Natural killer cell (primary cell): ENCODE data around the gene TPST2. TPM values are rescaled to one million over a fixed set of nuclear protein-coding genes. Genes with fewer than 3 reads are reported as not detected.

ENCODE experiments used
- ATAC-seq, 3 donors: fragments of 150-1000 bp in 2 of 3; fragments of 200-7000 bp in 1 of 3; cut with Tn5 transposase; 1 replicate in 1 of 3; 2 replicates in 2 of 3; pipeline ENCODE4 v1.10.0; 2021; ENCODE audit warnings: mild to moderate bottlenecking in 2 of 3, moderate library complexity in 2 of 3
- DNase-seq, 2 donors: peaks; one replicate each; pipeline versions ENCODE4 v3.0.0 to v3.0.0-alpha.2; 2013 to 2021; ENCODE audit warnings: mixed read lengths in 1 of 2
- H3K27ac ChIP-seq: one replicate; pipeline ENCODE4 v1.5.1; 2013; ENCODE audit warnings: mild to moderate bottlenecking, low read length
- H3K27me3 ChIP-seq: one replicate; pipeline ENCODE4 v1.6.1; 2013; ENCODE audit warnings: low read length; ENCODE audit not compliant: control insufficient read depth, insufficient read depth
- H3K36me3 ChIP-seq: one replicate; pipeline ENCODE4 v1.6.1; 2013; ENCODE audit warnings: low read length; ENCODE audit not compliant: control insufficient read depth, insufficient read depth
- H3K4me1 ChIP-seq: one replicate; pipeline ENCODE4 v1.6.1; 2013; ENCODE audit warnings: low read length; ENCODE audit not compliant: control insufficient read depth, insufficient read depth
- H3K4me3 ChIP-seq: one replicate; pipeline ENCODE4 v1.5.1; 2013; ENCODE audit warnings: low read length
- H3K9me3 ChIP-seq: one replicate; pipeline ENCODE4 v1.6.1; 2013; ENCODE audit warnings: low read length; ENCODE audit not compliant: control insufficient read depth, insufficient read depth
- H3K27ac Mint-ChIP-seq, 2 donors: one replicate each; pipeline ENCODE4 v1.8.0; 2022; ENCODE audit warnings: mild to moderate bottlenecking in 2 of 2, mixed read lengths in 2 of 2, moderate library complexity in 1 of 2
- H3K27me3 Mint-ChIP-seq, 2 donors: one replicate each; pipeline ENCODE4 v1.8.0; 2022; ENCODE audit warnings: low read depth in 2 of 2, mixed read lengths in 2 of 2
- H3K36me3 Mint-ChIP-seq: one replicate; pipeline ENCODE4 v1.8.0; 2022; ENCODE audit warnings: mixed read lengths
- H3K4me1 Mint-ChIP-seq, 2 donors: one replicate each; pipeline ENCODE4 v1.8.0; 2022; ENCODE audit warnings: mixed read lengths in 2 of 2
- H3K4me3 Mint-ChIP-seq: one replicate; pipeline ENCODE4 v1.8.0; 2022; ENCODE audit warnings: mild to moderate bottlenecking, moderate library complexity, mixed read lengths
- H3K9me3 Mint-ChIP-seq, 2 donors: one replicate each; pipeline ENCODE4 v1.8.0; 2022; ENCODE audit warnings: mixed read lengths in 2 of 2
- CTCF ChIP-seq: fragments of 200-600 bp; IDR thresholded peaks from one replicate; pipeline ENCODE4 v1.8.0; 2022; ENCODE audit warnings: antibody characterized with exemption
- WGBS: methylation state at CpG from one replicate; pipeline ENCODE4 v1.1.7; 2013; ENCODE audit warnings: missing lambda C conversion rate; ENCODE audit not compliant: insufficient coverage; 5-methylcytosine and 5-hydroxymethylcytosine counted together
- intact Hi-C: fragments of 100-400 bp; cut with micrococcal nuclease; formaldehyde crosslinking; loops from one replicate; pipeline ENCODE4 v1.14.2; 2022
- total RNA-seq, 4 donors: library from RNA; stranded (reverse); fragments of 120-200 nt in 1 of 4; gene quantifications; one replicate each; pipeline versions ENCODE4 v1.2.3 to v1.2.4, GENCODE V29; 2013 to 2022

TPST2 gene
- total RNA-seq, 3 donors from 2014 or later (not counting 1 experiment from before 2014, with no cell fraction given): 145 to 206 (median 155) TPM

GRCh38 chr22:26522012-26522411 is 67.9 kb downstream of the TPST2 start:
- DNase-seq (no peak), ATAC-seq (no peak)
- TF ChIP-seq CTCF: no peak
- H3K27ac Mint-ChIP-seq: peak overlapping the region in 1 of 2 donors; percentile 52
- Histone ChIP-seq H3K4me1 (no peaks in the 10 kb centered on the region), H3K9me3 (peaks cover 2% of the 10 kb centered on the region), H3K27ac (no peak overlapping the region), H3K4me3 (no peak overlapping the region), H3K27me3 (no peaks in the 10 kb centered on the region), H3K36me3 (peaks cover 44% of the 10 kb centered on the region)
- H3K9me3 Mint-ChIP-seq: no peaks in the 10 kb centered on the region
- no peaks in the 10 kb centered on the region for H3K4me1 Mint-ChIP-seq
- no CpG with 5 or more reads among the region's 2 CpGs for WGBS
- peaks cover 13% of the 10 kb centered on the region for H3K36me3 Mint-ChIP-seq
- no peaks in the 10 kb centered on the region for H3K27me3 Mint-ChIP-seq
- no peak overlapping the region for H3K4me3 Mint-ChIP-seq
- intact Hi-C loops: no loop called here

GRCh38 chr22:26517429-26517828 is 72.5 kb downstream of the TPST2 start:
- ATAC-seq (no peak), DNase-seq (no peak)
- Mint-ChIP-seq H3K9me3 (no peaks in the 10 kb centered on the region), H3K36me3 (no peaks in the 10 kb centered on the region), H3K4me3 (no peak overlapping the region), H3K4me1 (peaks cover 4 to 8% of the 10 kb centered on the region in 2 donors), H3K27ac (peak overlapping the region in 1 of 2 donors; percentile 64), H3K27me3 (no peaks in the 10 kb centered on the region)
- TF ChIP-seq CTCF: no peak
- no peak overlapping the region for H3K4me3 ChIP-seq
- no peaks in the 10 kb centered on the region for H3K27me3 ChIP-seq
- H3K4me1 ChIP-seq: peaks cover 7% of the 10 kb centered on the region
- H3K9me3 ChIP-seq: no peaks in the 10 kb centered on the region
- 100% methylated on average over 3 of the region's 5 CpGs for WGBS
- intact Hi-C loops: no loop called here
- H3K27ac ChIP-seq: no peak overlapping the region
- peaks cover 5% of the 10 kb centered on the region for H3K36me3 ChIP-seq

GRCh38 chr22:26516503-26516902 is 73.4 kb downstream of the TPST2 start:
- H3K4me1 Mint-ChIP-seq: peaks cover 11 to 13% of the 10 kb centered on the region in 2 donors
- Histone ChIP-seq H3K9me3 (no peaks in the 10 kb centered on the region), H3K27me3 (no peaks in the 10 kb centered on the region), H3K27ac (no peak overlapping the region), H3K4me1 (peaks cover 11% of the 10 kb centered on the region), H3K36me3 (no peaks in the 10 kb centered on the region), H3K4me3 (no peak overlapping the region)
- WGBS: 75% methylated on average over 1 of the region's 1 CpG
- no peaks in the 10 kb centered on the region for H3K9me3 Mint-ChIP-seq
- H3K4me3 Mint-ChIP-seq: no peak overlapping the region
- no peaks in the 10 kb centered on the region for H3K36me3 Mint-ChIP-seq
- no peak for ATAC-seq
- DNase-seq: no peak
- H3K27me3 Mint-ChIP-seq: no peaks in the 10 kb centered on the region
- TF ChIP-seq CTCF: no peak
- H3K27ac Mint-ChIP-seq: peak overlapping the region in 1 of 2 donors; percentile 62
- intact Hi-C loops: no loop called here

- Histone ChIP-seq H3K27me3 (no peaks in the 10 kb centered on the region), H3K27ac (no peak overlapping the region), H3K4me1 (peaks cover 17% of the 10 kb centered on the region), H3K4me3 (no peak overlapping the region), H3K9me3 (no peaks in the 10 kb centered on the region), H3K36me3 (no peaks in the 10 kb centered on the region)
- Mint-ChIP-seq H3K36me3 (no peaks in the 10 kb centered on the region), H3K4me1 (peaks cover 16 to 17% of the 10 kb centered on the region in 2 donors), H3K27ac (peak overlapping the region; percentile 27 to 62), H3K9me3 (no peaks in the 10 kb centered on the region), H3K27me3 (no peaks in the 10 kb centered on the region), H3K4me3 (no peak overlapping the region)
- ATAC-seq: no peak
- no peak for DNase-seq
- TF ChIP-seq CTCF: no peak
- WGBS: 83% methylated on average over 3 of the region's 3 CpGs
- intact Hi-C loops: no loop called here
Observed at GRCh38 chr22:26515931-26516330, 74.0 kb downstream of the TPST2 start.
